K562 (cell line): ENCODE results near the gene RPL3. TPM values are rescaled to one million over a fixed set of nuclear protein-coding genes. Genes with fewer than 3 reads are reported as not detected.
A peak's percentile ranks its signal among the peaks of the same experiment; 100 is the strongest.

Experiments
- ADNP ChIP-seq: fragments of 200-800 bp; sonication (Bioruptor generic); IDR thresholded peaks from 2 replicates; pipeline ENCODE4 v1.6.1; 2016; ENCODE audit warnings: missing genetic modification characterization, missing compliant biosample characterization
- BACH1 ChIP-seq: fragments of 200-800 bp; sonication (Bioruptor generic); IDR thresholded peaks from 2 replicates; pipeline ENCODE4 v1.6.1; 2016; ENCODE audit warnings: missing genetic modification characterization, missing compliant biosample characterization
- CREB5 ChIP-seq: fragments of 250-450 bp; sonication (Bioruptor Pico); IDR thresholded peaks from 2 replicates; pipeline ENCODE4 v1.5.0; 2020; ENCODE audit warnings: mild to moderate bottlenecking
- FOXA1 ChIP-seq: fragments of 450-650 bp; IDR thresholded peaks from 2 replicates; pipeline ENCODE4 v1.6.1; 2016; ENCODE audit warnings: mild to moderate bottlenecking, borderline replicate concordance
- HDAC2 ChIP-seq: fragments of 450-650 bp; IDR thresholded peaks from 2 replicates; pipeline ENCODE4 v1.6.1; 2016; ENCODE audit warnings: mild to moderate bottlenecking
- HNRNPK ChIP-seq: fragments of 200-400 bp; formaldehyde crosslinking; IDR thresholded peaks from one replicate; pipeline ENCODE4 v1.6.1; 2018; ENCODE audit warnings: mild to moderate bottlenecking, low read depth, low read length; ENCODE audit not compliant: poor library complexity, severe bottlenecking
- KAT2B ChIP-seq: IDR thresholded peaks from one replicate; pipeline ENCODE4 v1.6.1; 2012; ENCODE audit warnings: low read depth, mild to moderate bottlenecking, control low read depth, inconsistent platforms, low read length, moderate library complexity
- MCM7 ChIP-seq, 2 experiments: fragments of 450-650 bp; IDR thresholded peaks; 2 replicates each; pipeline ENCODE4 v1.6.1; 2016 to 2018
- MYBL2 ChIP-seq, 2 experiments: fragments of 450-650 bp in 1 of 2; sonication (generic) in 1 of 2; formaldehyde crosslinking in 1 of 2; IDR thresholded peaks; 2 replicates each; pipeline versions ENCODE4 v1.6.1 to v1.8.1; 2017 to 2022; ENCODE audit warnings: borderline replicate concordance in 1 of 2, inconsistent platforms in 1 of 2, low read depth in 1 of 2, mild to moderate bottlenecking in 1 of 2, missing genetic modification reagents in 1 of 2, moderate library complexity in 1 of 2
- NEUROD1 ChIP-seq: fragments of 150-350 bp; IDR thresholded peaks from 2 replicates; pipeline ENCODE4 v1.6.1; 2014; ENCODE audit warnings: borderline replicate concordance, low read length, low read depth; ENCODE audit not compliant: partially characterized antibody
- NRF1 ChIP-seq, 2 experiments: fragments of 450-650 bp; IDR thresholded peaks in 1 of 2; conservative IDR thresholded peaks in 1 of 2; 2 replicates each; pipeline ENCODE4 v1.6.1; 2014; ENCODE audit warnings: mild to moderate bottlenecking in 2 of 2
- POLR2AphosphoS5 ChIP-seq: IDR thresholded peaks from 2 replicates; pipeline ENCODE4 v1.6.1; 2011; ENCODE audit warnings: mild to moderate bottlenecking, low read depth, low read length, moderate library complexity; ENCODE audit not compliant: control insufficient read depth, insufficient read depth
- RBM22 ChIP-seq: fragments of 200-400 bp; formaldehyde crosslinking; IDR thresholded peaks from 2 replicates; pipeline ENCODE4 v1.6.1; 2018; ENCODE audit warnings: low read length, low read depth; ENCODE audit not compliant: poor library complexity, severe bottlenecking
- SREBF2 ChIP-seq: sonication (generic); formaldehyde crosslinking; IDR thresholded peaks from 2 replicates; pipeline ENCODE4 v1.4.0; 2020; ENCODE audit warnings: mild to moderate bottlenecking, missing genetic modification reagents
- TCF3 ChIP-seq: sonication (generic); formaldehyde crosslinking; IDR thresholded peaks from 2 replicates; pipeline ENCODE4 v1.4.0; 2020; ENCODE audit warnings: mild to moderate bottlenecking, missing genetic modification reagents
- ZNF175 ChIP-seq: fragments of 200-800 bp; sonication (Bioruptor generic); IDR thresholded peaks from 2 replicates; pipeline ENCODE4 v1.6.1; 2016; ENCODE audit warnings: low read depth, mild to moderate bottlenecking, missing genetic modification characterization, missing compliant biosample characterization
- ZNF212 ChIP-seq: fragments of 450-650 bp; formaldehyde crosslinking; IDR thresholded peaks from 2 replicates; pipeline ENCODE4 v1.4.0; 2020; ENCODE audit warnings: mild to moderate bottlenecking
- ZNF449 ChIP-seq: fragments of 250-450 bp; sonication (Bioruptor Pico); IDR thresholded peaks from 2 replicates; pipeline ENCODE4 v1.8.0; 2022; ENCODE audit warnings: moderate library complexity, mild to moderate bottlenecking, inconsistent platforms
- ZNF551 ChIP-seq: fragments of 250-450 bp; sonication (Bioruptor Pico); IDR thresholded peaks from 2 replicates; pipeline ENCODE4 v1.5.0; 2021; ENCODE audit warnings: mild to moderate bottlenecking, moderate library complexity
- ZNF561 ChIP-seq: fragments of 450-650 bp; formaldehyde crosslinking; conservative IDR thresholded peaks from 2 replicates; pipeline ENCODE4 v1.4.0; 2020; ENCODE audit warnings: mild to moderate bottlenecking, moderate library complexity
- ZNF583 ChIP-seq: fragments of 250-450 bp; sonication (Bioruptor Pico); IDR thresholded peaks from 2 replicates; pipeline ENCODE4 v1.4.0; 2020
- ZNF76 ChIP-seq: fragments of 250-450 bp; sonication (Bioruptor Pico); IDR thresholded peaks from 2 replicates; pipeline ENCODE4 v1.4.0; 2020; ENCODE audit warnings: mild to moderate bottlenecking, moderate library complexity, borderline replicate concordance
- polyA plus RNA-seq, 8 experiments: library from polyadenylated mRNA; depleted of rRNA in 4 of 8; stranded (reverse) in 5 of 8; unstranded in 3 of 8; fragments of >200 nt; fragmentation: Nextera tagmentation in 2 of 8; fragmentation: Illumina TruSeq in 1 of 8; extraction: Ambion mirVana in 2 of 8; extraction: Trizol in 1 of 8; gene quantifications; 2 replicates each; pipeline versions ENCODE4 v1.2.1 to v1.2.3, GENCODE V29; 2011 to 2014; ENCODE audit warnings: inconsistent platforms in 1 of 8, missing spikeins in 1 of 8
- total RNA-seq, 7 experiments: library from RNA; depleted of rRNA in 6 of 7; stranded (reverse); fragments of >200 nt in 6 of 7; fragmentation: Illumina TruSeq in 2 of 7; extraction: Trizol in 2 of 7; gene quantifications; 2 replicates each; pipeline versions ENCODE4 v1.2.1 to v1.2.3, GENCODE V29; 2011 to 2021; ENCODE audit warnings: low replicate concordance in 1 of 7
- TF ChIP-seq, protein P1 (sequence below): fragments of 450-650 bp; IDR thresholded peaks from 2 replicates; pipeline ENCODE4 v1.6.1; 2016; ENCODE audit warnings: mild to moderate bottlenecking
- TF ChIP-seq, protein P2 (sequence below): fragments of 250-450 bp; sonication (Bioruptor Pico); IDR thresholded peaks from 2 replicates; pipeline ENCODE4 v1.6.1; 2021; ENCODE audit warnings: mild to moderate bottlenecking

The RPL3 gene
- total and polyA plus RNA-seq, 9 of the 15 experiments (the other 6 are each of a cell fraction or from before 2014, with no cell fraction given): 1,624 to 4,066 (median 2,565) TPM

DNA sequence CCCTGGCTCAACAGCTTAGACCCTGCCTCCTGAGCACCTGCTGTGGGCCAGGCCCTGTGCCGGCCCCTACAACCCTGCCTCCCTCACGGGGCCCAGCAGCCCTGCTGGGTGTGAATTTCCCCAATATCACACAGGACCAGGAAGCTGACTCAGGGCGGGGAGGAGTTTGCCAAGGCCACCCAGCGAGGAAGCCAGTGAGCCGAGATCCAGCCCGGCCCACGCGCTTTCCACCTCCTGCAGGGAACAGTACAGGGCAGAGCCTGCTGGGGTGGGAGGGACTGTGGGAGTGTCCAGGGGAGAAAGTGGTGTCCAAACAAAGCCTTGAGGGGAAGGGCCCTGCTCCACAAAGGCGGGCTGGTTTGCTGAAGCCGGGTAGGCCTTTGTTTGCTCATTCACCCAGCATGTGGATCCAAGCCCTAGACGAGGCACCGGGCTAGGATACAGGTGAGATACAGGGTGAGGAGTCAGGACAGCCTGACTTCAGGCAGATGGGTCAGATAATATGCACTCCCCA lies 26.8 kb downstream of the RPL3 start (continued):
- TF ChIP-seq, protein P1, sequence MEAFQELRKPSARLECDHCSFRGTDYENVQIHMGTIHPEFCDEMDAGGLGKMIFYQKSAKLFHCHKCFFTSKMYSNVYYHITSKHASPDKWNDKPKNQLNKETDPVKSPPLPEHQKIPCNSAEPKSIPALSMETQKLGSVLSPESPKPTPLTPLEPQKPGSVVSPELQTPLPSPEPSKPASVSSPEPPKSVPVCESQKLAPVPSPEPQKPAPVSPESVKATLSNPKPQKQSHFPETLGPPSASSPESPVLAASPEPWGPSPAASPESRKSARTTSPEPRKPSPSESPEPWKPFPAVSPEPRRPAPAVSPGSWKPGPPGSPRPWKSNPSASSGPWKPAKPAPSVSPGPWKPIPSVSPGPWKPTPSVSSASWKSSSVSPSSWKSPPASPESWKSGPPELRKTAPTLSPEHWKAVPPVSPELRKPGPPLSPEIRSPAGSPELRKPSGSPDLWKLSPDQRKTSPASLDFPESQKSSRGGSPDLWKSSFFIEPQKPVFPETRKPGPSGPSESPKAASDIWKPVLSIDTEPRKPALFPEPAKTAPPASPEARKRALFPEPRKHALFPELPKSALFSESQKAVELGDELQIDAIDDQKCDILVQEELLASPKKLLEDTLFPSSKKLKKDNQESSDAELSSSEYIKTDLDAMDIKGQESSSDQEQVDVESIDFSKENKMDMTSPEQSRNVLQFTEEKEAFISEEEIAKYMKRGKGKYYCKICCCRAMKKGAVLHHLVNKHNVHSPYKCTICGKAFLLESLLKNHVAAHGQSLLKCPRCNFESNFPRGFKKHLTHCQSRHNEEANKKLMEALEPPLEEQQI: no peak
- TF ChIP-seq RBM22: no peak
- TF ChIP-seq ZNF583 (CRISPR knock-in tag): no peak
- no peak for TF ChIP-seq FOXA1
- no peak for TF ChIP-seq MCM7 (IDR thresholded peaks at IDR 0.05)
- TF ChIP-seq, protein P2, sequence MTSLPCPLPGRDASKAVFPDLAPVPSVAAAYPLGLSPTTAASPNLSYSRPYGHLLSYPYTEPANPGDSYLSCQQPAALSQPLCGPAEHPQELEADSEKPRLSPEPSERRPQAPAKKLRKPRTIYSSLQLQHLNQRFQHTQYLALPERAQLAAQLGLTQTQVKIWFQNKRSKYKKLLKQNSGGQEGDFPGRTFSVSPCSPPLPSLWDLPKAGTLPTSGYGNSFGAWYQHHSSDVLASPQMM (CRISPR knock-in tag): no peak
- no peak for TF ChIP-seq ZNF551 (CRISPR knock-in tag)
- no peak for TF ChIP-seq ZNF76
- peak; percentile 36 to 55; a peak in 3 of 4 replicates for TF ChIP-seq NRF1 (conservative IDR thresholded peaks at IDR 0.05 in 1 of 2, IDR thresholded peaks at IDR 0.05 in 1 of 2)
- TF ChIP-seq ZNF561 (CRISPR knock-in tag): no peak
- no peak for TF ChIP-seq ZNF449 (CRISPR knock-in tag)
- TF ChIP-seq ZNF175: no peak
- TF ChIP-seq ZNF212 (CRISPR knock-in tag): no peak
- no peak for TF ChIP-seq MYBL2 (IDR thresholded peaks at IDR 0.05; ENCODE audit: low read depth)
- TF ChIP-seq MYBL2 (CRISPR knock-in tag; IDR thresholded peaks at IDR 0.05; ENCODE audit: borderline replicate concordance): no peak
- no peak for TF ChIP-seq ADNP (tag)
- TF ChIP-seq NEUROD1: peak; percentile 46
- TF ChIP-seq BACH1 (tag): no peak; the same call in 1 of the 2 replicates
- no peak for TF ChIP-seq CREB5
- no peak for TF ChIP-seq HNRNPK
- peak; percentile 71; the same call in 1 of the 2 replicates for TF ChIP-seq HDAC2
- TF ChIP-seq POLR2AphosphoS5: no peak
- peak; percentile 51 for TF ChIP-seq TCF3
- no peak for TF ChIP-seq KAT2B
- TF ChIP-seq SREBF2 (CRISPR knock-in tag): no peak
